T-cell (primary cell): Measurements from ENCODE around the gene APBB2. TPM values are rescaled to one million over a fixed set of nuclear protein-coding genes. Genes with fewer than 3 reads are reported as not detected.

Experiments
- ATAC-seq, 4 experiments: fragments of 200-7000 bp in 3 of 4; fragments of 150-1000 bp in 1 of 4; cut with Tn5 transposase; replicated peaks in 1 of 4; 1 replicate in 3 of 4; 2 replicates in 1 of 4; pipeline ENCODE4 v1.10.0; 2021; ENCODE audit warnings: moderate library complexity in 3 of 4, mild to moderate bottlenecking in 2 of 4, moderate number of reproducible peaks in 1 of 4
- CTCF ChIA-PET, 2 donors: fragments of 300-600 bp; sonication (Branson Sonifier 250); formaldehyde crosslinking; loops; one replicate each; lab custom pipeline; 2022; ENCODE audit warnings: antibody characterized with exemption in 2 of 2; lab: Charles Lee
- POLR2A ChIA-PET, 2 donors: fragments of 300-600 bp; sonication (Branson Sonifier 250); formaldehyde crosslinking; loops; one replicate each; lab custom pipeline; 2022; ENCODE audit warnings: antibody characterized with exemption in 2 of 2; lab: Charles Lee
- DNase-seq, 35 experiments: peaks; one replicate each; pipeline versions ENCODE4 v3.0.0 to v3.0.0-alpha.2; 2013 to 2023
- H3K27ac ChIP-seq: one replicate; pipeline ENCODE4 v1.5.1; 2013; ENCODE audit warnings: low read length
- H3K27me3 ChIP-seq, 2 experiments: replicated peaks in 1 of 2; 1 replicate in 1 of 2; 2 replicates in 1 of 2; pipeline versions ENCODE4 v1.6.1 to v1.7.0; 2013; ENCODE audit warnings: low read length in 1 of 2, mixed read lengths in 1 of 2; ENCODE audit not compliant: control insufficient read depth in 2 of 2, insufficient read depth in 2 of 2; ENCODE audit errors: extremely low read depth in 1 of 2
- H3K36me3 ChIP-seq, 2 donors: 1 replicate in 1 of 2; 2 replicates in 1 of 2; pipeline versions ENCODE4 v1.6.1 to v1.7.0; 2013; ENCODE audit warnings: low read length in 1 of 2; ENCODE audit not compliant: control insufficient read depth in 2 of 2, insufficient read depth in 1 of 2; ENCODE audit errors: extremely low read depth in 1 of 2
- H3K4me1 ChIP-seq, 2 experiments: 1 replicate in 1 of 2; 2 replicates in 1 of 2; pipeline versions ENCODE4 v1.6.1 to v1.7.0; 2013; ENCODE audit warnings: low read length in 2 of 2, mixed read lengths in 1 of 2; ENCODE audit not compliant: insufficient read depth in 2 of 2, control insufficient read depth in 1 of 2; ENCODE audit errors: extremely low read depth in 1 of 2
- H3K4me3 ChIP-seq, 2 donors: 1 replicate in 1 of 2; 2 replicates in 1 of 2; pipeline versions ENCODE4 v1.5.1 to v1.7.0; 2013; ENCODE audit warnings: mild to moderate bottlenecking in 2 of 2, low read length in 1 of 2, moderate library complexity in 1 of 2; ENCODE audit not compliant: control insufficient read depth in 1 of 2; ENCODE audit errors: extremely low read depth in 1 of 2
- H3K9me3 ChIP-seq: 2 replicates; pipeline ENCODE4 v1.7.0; 2013
- H3K27ac Mint-ChIP-seq, 2 donors: one replicate each; pipeline ENCODE4 v1.8.0; 2020 to 2021; ENCODE audit warnings: mild to moderate bottlenecking in 2 of 2, mixed read lengths in 2 of 2
- H3K27me3 Mint-ChIP-seq, 2 donors: one replicate each; pipeline ENCODE4 v1.8.0; 2021 to 2022; ENCODE audit warnings: mixed read lengths in 2 of 2
- H3K36me3 Mint-ChIP-seq: one replicate; pipeline ENCODE4 v1.8.0; 2021; ENCODE audit warnings: mixed read lengths
- H3K4me1 Mint-ChIP-seq, 3 donors: one replicate each; pipeline ENCODE4 v1.8.0; 2020 to 2022; ENCODE audit warnings: mixed read lengths in 3 of 3, mild to moderate bottlenecking in 1 of 3
- H3K4me3 Mint-ChIP-seq, 3 donors: one replicate each; pipeline ENCODE4 v1.8.0; 2020 to 2022; ENCODE audit warnings: mild to moderate bottlenecking in 3 of 3, mixed read lengths in 3 of 3, moderate library complexity in 3 of 3
- H3K9me3 Mint-ChIP-seq, 3 donors: one replicate each; pipeline ENCODE4 v1.8.0; 2020 to 2022; ENCODE audit warnings: mixed read lengths in 3 of 3
- WGBS: methylation state at CpG from one replicate; pipeline ENCODE4 v1.1.5; 2013; ENCODE audit warnings: missing lambda C conversion rate; ENCODE audit not compliant: insufficient coverage; 5-methylcytosine and 5-hydroxymethylcytosine counted together
- total RNA-seq, 35 experiments: library from RNA in 6 of 35; stranded (reverse) in 6 of 35; fragments of 120-200 nt in 1 of 35; gene quantifications; one replicate each; pipeline versions ENCODE4 v1.2.1 to v1.2.4 and lab custom pipeline; 2013 to 2026

Gene APBB2
- total RNA-seq, 5 donors from 2014 or later (not counting 1 experiment from before 2014, with no cell fraction given) = 0.23 to 1.6 (median 0.70) TPM

DNA sequence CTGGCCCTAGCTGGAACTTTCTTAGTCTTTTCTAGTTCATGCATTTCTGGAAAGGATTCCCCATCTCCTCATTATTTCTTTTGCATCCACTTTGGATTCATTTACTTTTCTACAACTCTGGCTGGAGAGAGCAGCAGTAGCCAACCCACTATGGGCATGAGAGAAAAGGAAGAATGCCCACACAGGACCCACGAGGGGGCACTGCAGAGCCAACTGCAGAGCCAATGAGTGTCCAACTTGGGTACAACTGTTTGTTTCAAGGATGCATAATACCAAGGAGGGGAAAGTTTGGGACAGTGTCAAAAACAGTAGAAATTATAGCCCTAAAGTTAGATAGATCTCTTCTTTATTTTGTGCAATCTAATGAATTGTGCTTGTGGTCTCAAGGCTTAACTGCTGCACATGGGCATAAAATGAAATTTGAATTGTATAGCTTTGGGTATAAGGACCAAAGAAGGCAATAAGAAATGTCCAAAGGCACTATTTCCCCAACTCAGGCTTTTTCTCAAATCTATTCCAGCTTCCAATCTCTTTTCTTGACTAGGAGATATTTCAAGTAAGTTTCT is 233.9 kb downstream of the APBB2 start:
- H3K36me3 Mint-ChIP-seq = no peaks in the 10 kb centered on the region
- H3K4me1 ChIP-seq = no peaks in the 10 kb centered on the region
- H3K27me3 Mint-ChIP-seq = peaks cover 1 to 15% of the 10 kb centered on the region in 2 donors
- DNase-seq (no peak), ATAC-seq (no peak)
- no CpG with 5 or more reads among the region's 1 CpG for WGBS
- POLR2A ChIA-PET = no interaction called here
- no peak overlapping the region for H3K4me3 Mint-ChIP-seq
- H3K9me3 Mint-ChIP-seq = peaks cover 0 to 5% (median 2%) of the 10 kb centered on the region in 3 donors
- CTCF ChIA-PET = interaction anchor here in 1 of 2 donors (0.6 kb wide), 1 partner anchor 354 kb away, joined by 4 read pairs; no protein-coding TSS in a partner anchor
- H3K4me1 Mint-ChIP-seq = no peaks in the 10 kb centered on the region
- H3K36me3 ChIP-seq = no peaks in the 10 kb centered on the region
- H3K4me3 ChIP-seq = no peak overlapping the region
- no peak overlapping the region for H3K27ac Mint-ChIP-seq
- peaks cover 0 to 6% of the 10 kb centered on the region in 2 experiments for H3K27me3 ChIP-seq
- no peak overlapping the region for H3K27ac ChIP-seq
- no peaks in the 10 kb centered on the region for H3K9me3 ChIP-seq

DNA sequence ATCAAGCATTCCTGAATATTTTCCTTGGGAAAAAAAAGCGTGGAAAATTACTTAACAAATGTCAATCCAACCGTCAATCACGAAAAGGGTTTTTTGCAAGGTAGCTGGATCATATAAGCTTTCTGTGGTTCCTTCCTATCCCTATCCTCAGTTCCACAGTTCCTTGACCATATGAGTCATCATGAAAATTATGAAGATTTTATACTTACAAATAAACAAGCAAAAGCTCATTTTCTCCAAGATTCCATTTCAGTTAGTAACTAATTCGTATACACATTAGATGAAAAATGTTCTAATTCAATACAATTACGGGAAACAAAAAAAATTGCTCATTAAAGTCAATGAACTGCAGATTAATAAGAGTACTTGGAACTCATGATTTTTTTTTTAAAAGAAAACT is 235.8 kb downstream of the APBB2 start:
- no peaks in the 10 kb centered on the region for H3K36me3 Mint-ChIP-seq
- 90% methylated on average over 2 of the region's 5 CpGs for WGBS

GRCh38 chr4:40976343-40976742 is 238.0 kb downstream of the APBB2 start:
- Histone ChIP-seq H3K9me3 (no peaks in the 10 kb centered on the region), H3K36me3 (no peaks in the 10 kb centered on the region), H3K4me1 (no peaks in the 10 kb centered on the region), H3K4me3 (no peak overlapping the region), H3K27me3 (peaks cover 0 to 3% of the 10 kb centered on the region in 2 experiments), H3K27ac (no peak overlapping the region)
- POLR2A ChIA-PET = interaction anchor here in 1 of 2 donors (0.7 kb wide), 1 partner anchor 10 kb away, joined by 3 read pairs; no protein-coding TSS in a partner anchor
- H3K4me1 Mint-ChIP-seq = no peaks in the 10 kb centered on the region
- DNase-seq (peak in 1 of 35 experiments; percentile 20), ATAC-seq (no peak)
- no peak overlapping the region for H3K4me3 Mint-ChIP-seq
- H3K27me3 Mint-ChIP-seq = peaks cover 13 to 31% of the 10 kb centered on the region in 2 donors
- H3K27ac Mint-ChIP-seq = no peak overlapping the region
- no peaks in the 10 kb centered on the region for H3K36me3 Mint-ChIP-seq
- CTCF ChIA-PET = interaction anchor here in 1 of 2 donors (0.5 kb wide), 1 partner anchor 48 kb away, joined by 3 read pairs; no protein-coding TSS in a partner anchor
- H3K9me3 Mint-ChIP-seq = peaks cover 0 to 5% (median 2%) of the 10 kb centered on the region in 3 donors

More for the DNA sequence above, 235.8 kb downstream of the APBB2 start:
- no peak for ATAC-seq
- ChIA-PET POLR2A (no interaction called here), CTCF (no interaction called here)
- H3K9me3 ChIP-seq = no peaks in the 10 kb centered on the region
- peaks cover 8 to 28% of the 10 kb centered on the region in 2 donors for H3K27me3 Mint-ChIP-seq
- no peak for DNase-seq
- H3K4me3 ChIP-seq = no peak overlapping the region
- H3K27ac Mint-ChIP-seq = no peak overlapping the region
- no peaks in the 10 kb centered on the region for H3K4me1 ChIP-seq
- H3K27ac ChIP-seq = no peak overlapping the region
- no peaks in the 10 kb centered on the region for H3K36me3 ChIP-seq
- H3K4me3 Mint-ChIP-seq = no peak overlapping the region
- H3K4me1 Mint-ChIP-seq = no peaks in the 10 kb centered on the region
- H3K9me3 Mint-ChIP-seq = peaks cover 0 to 5% (median 2%) of the 10 kb centered on the region in 3 donors
- H3K27me3 ChIP-seq = peaks cover 0 to 6% of the 10 kb centered on the region in 2 experiments

- WGBS = no CpG with 5 or more reads among the region's 1 CpG
- H3K27me3 Mint-ChIP-seq = peaks cover 17 to 32% of the 10 kb centered on the region in 2 donors
Measured at GRCh38 chr4:40972722-40973121, 241.6 kb downstream of the APBB2 start.

DNA sequence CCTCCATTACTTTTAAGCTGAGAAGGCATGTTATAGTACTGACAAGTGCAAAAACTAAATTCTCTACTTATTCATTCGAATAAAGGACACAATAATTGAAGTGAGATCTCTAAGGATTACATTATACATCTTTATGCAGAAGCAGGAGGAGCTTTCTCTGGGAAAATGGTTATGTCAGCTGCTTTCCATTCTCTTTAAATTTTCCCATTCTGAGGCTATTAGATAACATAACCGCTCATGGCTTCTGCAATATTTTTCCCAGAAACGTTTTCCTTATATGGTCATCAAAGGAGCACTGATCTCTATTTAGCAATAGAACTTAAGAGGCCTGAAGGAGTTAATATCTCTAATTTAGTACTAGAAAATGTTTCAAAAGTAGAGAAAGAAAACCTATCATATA is 243.0 kb downstream of the APBB2 start:
- Mint-ChIP-seq H3K36me3 (no peaks in the 10 kb centered on the region), H3K9me3 (no peaks in the 10 kb centered on the region), H3K4me3 (no peak overlapping the region), H3K4me1 (no peaks in the 10 kb centered on the region), H3K27me3 (peaks cover 17 to 32% of the 10 kb centered on the region in 2 donors), H3K27ac (no peak overlapping the region)
- no peak overlapping the region for H3K4me3 ChIP-seq
- CTCF ChIA-PET = interaction anchor here in 1 of 2 donors (0.6 kb wide), 1 partner anchor 71 kb away, joined by 5 read pairs; no protein-coding TSS in a partner anchor
- peaks cover 0 to 8% of the 10 kb centered on the region in 2 experiments for H3K27me3 ChIP-seq
- no peak for DNase-seq
- WGBS = no CpG with 5 or more reads among the region's 3 CpGs
- no peaks in the 10 kb centered on the region for H3K36me3 ChIP-seq
- POLR2A ChIA-PET = no interaction called here
- H3K4me1 ChIP-seq = no peaks in the 10 kb centered on the region
- ATAC-seq = no peak
- no peaks in the 10 kb centered on the region for H3K9me3 ChIP-seq
- no peak overlapping the region for H3K27ac ChIP-seq

More at GRCh38 chr4:40972722-40973121, 241.6 kb downstream of the APBB2 start:
- peaks cover 0 to 3% of the 10 kb centered on the region in 2 experiments for H3K27me3 ChIP-seq
- ATAC-seq (no peak), DNase-seq (no peak)
- H3K4me3 ChIP-seq = no peak overlapping the region
- H3K4me1 ChIP-seq = no peaks in the 10 kb centered on the region
- H3K9me3 ChIP-seq = no peaks in the 10 kb centered on the region
- Mint-ChIP-seq H3K27ac (no peak overlapping the region), H3K36me3 (no peaks in the 10 kb centered on the region), H3K4me1 (no peaks in the 10 kb centered on the region), H3K4me3 (no peak overlapping the region), H3K9me3 (no peaks in the 10 kb centered on the region)
- POLR2A ChIA-PET = no interaction called here
- CTCF ChIA-PET = no interaction called here
- H3K27ac ChIP-seq = no peak overlapping the region
- no peaks in the 10 kb centered on the region for H3K36me3 ChIP-seq

DNA sequence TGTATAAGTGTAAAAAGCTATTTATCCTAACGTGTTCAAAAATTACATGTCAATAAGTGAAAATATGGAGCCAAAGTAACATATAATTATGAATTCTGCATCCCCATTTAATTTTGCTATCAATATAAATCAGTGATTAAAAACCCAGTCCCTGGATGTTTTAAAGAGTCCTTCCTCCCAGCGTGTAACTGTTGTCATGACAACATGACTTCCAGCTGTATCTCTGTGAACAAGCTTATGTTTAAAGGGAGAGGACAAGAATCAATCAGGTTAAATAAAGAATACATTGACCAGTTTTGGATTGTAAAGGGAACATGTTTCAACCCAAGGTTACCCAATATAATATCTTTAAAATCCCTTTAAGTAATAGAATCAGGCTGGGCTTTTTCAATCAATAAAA is 244.8 kb downstream of the APBB2 start:
- ChIA-PET POLR2A (no interaction called here), CTCF (no interaction called here)
- H3K9me3 Mint-ChIP-seq = no peaks in the 10 kb centered on the region
- Histone ChIP-seq H3K4me1 (no peaks in the 10 kb centered on the region), H3K4me3 (no peak overlapping the region), H3K27me3 (peaks cover 0 to 8% of the 10 kb centered on the region in 2 experiments), H3K36me3 (no peaks in the 10 kb centered on the region), H3K27ac (no peak overlapping the region), H3K9me3 (no peaks in the 10 kb centered on the region)
- H3K36me3 Mint-ChIP-seq = no peaks in the 10 kb centered on the region
- peaks cover 15 to 20% of the 10 kb centered on the region in 2 donors for H3K27me3 Mint-ChIP-seq
- no CpG with 5 or more reads among the region's 2 CpGs for WGBS
- DNase-seq (no peak), ATAC-seq (no peak)
- H3K4me1 Mint-ChIP-seq = no peaks in the 10 kb centered on the region
- H3K4me3 Mint-ChIP-seq = no peak overlapping the region
- H3K27ac Mint-ChIP-seq = no peak overlapping the region
